Neural crest cell (in vitro differentiated cells): ENCODE results near the gene PXDN. TPM values are rescaled to one million over a fixed set of nuclear protein-coding genes. Genes with fewer than 3 reads are reported as not detected.

Experiments
- DNase-seq: peaks from one replicate; pipeline ENCODE4 v3.0.0; 2021; ENCODE audit warnings: low read depth, mixed read lengths, low spot score
- H3K27ac Mint-ChIP-seq: one replicate; pipeline ENCODE4 v1.8.0; 2021; ENCODE audit warnings: mild to moderate bottlenecking, mixed read lengths; ENCODE audit not compliant: unreplicated experiment
- H3K27me3 Mint-ChIP-seq: 2 replicates; pipeline ENCODE4 v1.8.0; 2021; ENCODE audit warnings: low read depth, mild to moderate bottlenecking, mixed read lengths
- H3K36me3 Mint-ChIP-seq: 2 replicates; pipeline ENCODE4 v1.8.0; 2021; ENCODE audit warnings: low read depth, mild to moderate bottlenecking, mixed read lengths
- H3K4me1 Mint-ChIP-seq: 2 replicates; pipeline ENCODE4 v1.8.0; 2021; ENCODE audit warnings: mixed read lengths
- H3K4me3 Mint-ChIP-seq: one replicate; pipeline ENCODE4 v1.8.0; 2021; ENCODE audit warnings: mild to moderate bottlenecking, mixed read lengths
- H3K9me3 Mint-ChIP-seq: 2 replicates; pipeline ENCODE4 v1.8.0; 2021; ENCODE audit warnings: mixed read lengths
- CTCF ChIP-seq: fragments of 200-600 bp; sonication (generic); conservative IDR thresholded peaks from 2 replicates; pipeline ENCODE4 v1.5.0; 2021; ENCODE audit warnings: antibody characterized with exemption, mild to moderate bottlenecking
- total RNA-seq: library from RNA; stranded (reverse); gene quantifications from 2 replicates; pipeline ENCODE4 v1.2.1, GENCODE V29; 2021

The PXDN gene
- total RNA-seq, 1 donor from 2014 or later = 218 TPM

- Mint-ChIP-seq H3K36me3 (peaks cover 21% of the 10 kb centered on the region), H3K4me1 (peaks cover 10% of the 10 kb centered on the region), H3K4me3 (no peak overlapping the region), H3K27me3 (no peaks in the 10 kb centered on the region), H3K27ac (no peak overlapping the region), H3K9me3 (no peaks in the 10 kb centered on the region)
- TF ChIP-seq CTCF = no peak
- DNase-seq = no peak
Observed at GRCh38 chr2:1634681-1635341, 109.5 kb downstream of the PXDN start.

GRCh38 chr2:1633936-1634587 is 110.3 kb downstream of the PXDN start:
- no peak overlapping the region for H3K27ac Mint-ChIP-seq
- no peak overlapping the region for H3K4me3 Mint-ChIP-seq
- peaks cover 25% of the 10 kb centered on the region for H3K36me3 Mint-ChIP-seq
- no peak for TF ChIP-seq CTCF
- H3K9me3 Mint-ChIP-seq = no peaks in the 10 kb centered on the region
- H3K4me1 Mint-ChIP-seq = peaks cover 10% of the 10 kb centered on the region
- no peaks in the 10 kb centered on the region for H3K27me3 Mint-ChIP-seq
- no peak for DNase-seq

DNA sequence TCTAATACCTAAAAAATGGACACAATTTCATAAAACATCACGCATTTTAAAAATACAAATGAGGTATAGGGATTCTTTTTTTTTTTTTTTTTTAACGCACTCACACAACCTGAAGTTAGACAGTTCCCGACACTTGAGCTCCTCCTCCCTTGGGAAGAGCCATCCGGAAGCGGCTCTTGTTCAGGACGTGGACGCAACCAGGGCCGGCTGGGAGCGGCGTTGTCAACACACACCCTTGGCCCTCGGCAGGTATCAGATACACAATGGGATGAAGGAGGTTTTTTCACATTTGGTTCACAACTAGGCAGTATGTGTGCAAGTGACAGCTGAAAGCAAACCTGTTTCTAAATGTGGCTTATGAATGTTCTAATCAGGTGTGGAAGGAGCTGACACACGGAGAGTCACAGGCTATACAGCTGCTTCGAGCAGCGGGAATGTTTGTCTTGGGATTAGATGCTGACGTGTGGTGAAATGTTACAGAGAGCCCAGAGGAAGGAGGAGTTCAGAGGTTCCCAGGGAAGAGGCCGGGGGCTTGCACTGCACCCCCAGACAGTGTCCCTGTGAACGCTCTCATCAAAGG is 111.1 kb downstream of the PXDN start:
- Mint-ChIP-seq H3K4me1 (peaks cover 10% of the 10 kb centered on the region), H3K36me3 (peaks cover 30% of the 10 kb centered on the region), H3K27ac (no peak overlapping the region)

DNA sequence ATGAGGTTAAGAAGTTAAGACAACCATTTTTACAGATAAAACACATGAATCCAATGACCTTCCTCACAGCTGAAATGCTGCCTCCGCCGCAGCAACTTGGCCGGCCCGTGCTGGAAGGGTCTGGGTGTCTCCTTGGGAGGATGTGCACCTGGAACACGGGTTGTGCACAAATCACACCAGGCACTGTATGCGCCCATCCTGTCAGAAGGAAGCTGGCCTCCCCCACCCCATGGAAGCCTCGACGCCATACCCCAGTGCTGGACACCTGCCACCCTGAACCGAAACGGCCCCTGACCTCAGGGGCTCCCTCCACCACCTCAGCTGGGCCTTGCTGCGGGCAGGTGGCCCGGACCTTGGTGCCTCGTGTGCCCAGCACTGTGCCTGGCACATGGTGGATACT is 111.8 kb downstream of the PXDN start:
- Mint-ChIP-seq H3K27me3 (no peaks in the 10 kb centered on the region), H3K4me1 (peaks cover 15% of the 10 kb centered on the region), H3K36me3 (peaks cover 31% of the 10 kb centered on the region), H3K4me3 (no peak overlapping the region), H3K27ac (no peak overlapping the region), H3K9me3 (no peaks in the 10 kb centered on the region)
- no peak for TF ChIP-seq CTCF
- no peak for DNase-seq

More for the DNA sequence above, 111.1 kb downstream of the PXDN start:
- Mint-ChIP-seq H3K4me3 (no peak overlapping the region), H3K27me3 (no peaks in the 10 kb centered on the region), H3K9me3 (no peaks in the 10 kb centered on the region)
- DNase-seq = no peak
- TF ChIP-seq CTCF = no peak

GRCh38 chr2:1632002-1632348 is 112.3 kb downstream of the PXDN start:
- DNase-seq = no peak
- no peaks in the 10 kb centered on the region for H3K27me3 Mint-ChIP-seq
- no peak overlapping the region for H3K4me3 Mint-ChIP-seq
- H3K27ac Mint-ChIP-seq = no peak overlapping the region
- TF ChIP-seq CTCF = no peak
- peaks cover 32% of the 10 kb centered on the region for H3K36me3 Mint-ChIP-seq
- peaks cover 20% of the 10 kb centered on the region for H3K4me1 Mint-ChIP-seq
- H3K9me3 Mint-ChIP-seq = no peaks in the 10 kb centered on the region
